HepG2 (cell line): ENCODE data around the gene SIRT1. TPM values are rescaled to one million over a fixed set of nuclear protein-coding genes. Genes with fewer than 3 reads are reported as not detected.
A peak's percentile ranks its signal among the peaks of the same experiment; 100 is the strongest.

Source experiments
- AHR ChIP-seq: IDR thresholded peaks from 2 replicates; pipeline ENCODE4 v1.6.1; 2018; ENCODE audit warnings: missing genetic modification reagents, missing compliant biosample characterization
- GATAD1 ChIP-seq: IDR thresholded peaks from 2 replicates; pipeline ENCODE4 v1.6.1; 2016; ENCODE audit warnings: missing genetic modification reagents, missing compliant biosample characterization
- GTF2F1 ChIP-seq: fragments of 150-350 bp; IDR thresholded peaks from 2 replicates; pipeline ENCODE4 v1.6.1; 2014; ENCODE audit warnings: low read length
- LCORL ChIP-seq, 2 experiments: fragments of 450-650 bp in 1 of 2; sonication (generic) in 1 of 2; formaldehyde crosslinking in 1 of 2; IDR thresholded peaks; 2 replicates each; pipeline versions ENCODE4 v1.5.0 to v1.6.1; 2017 to 2020; ENCODE audit warnings: antibody characterized with exemption in 1 of 2, missing genetic modification reagents in 1 of 2
- MAZ ChIP-seq, 2 experiments: sonication (generic) in 1 of 2; formaldehyde crosslinking in 1 of 2; IDR thresholded peaks; 2 replicates each; pipeline versions ENCODE4 v1.5.0 to v1.6.1; 2012 to 2020; ENCODE audit warnings: low read depth in 2 of 2, mild to moderate bottlenecking in 2 of 2, borderline replicate concordance in 1 of 2, improper control_type of control experiment in 1 of 2, low read length in 1 of 2, missing genetic modification reagents in 1 of 2, moderate library complexity in 1 of 2
- NCOA2 ChIP-seq: sonication (generic); formaldehyde crosslinking; IDR thresholded peaks from 2 replicates; pipeline ENCODE4 v1.8.0; 2022; ENCODE audit warnings: inconsistent platforms
- SCMH1 ChIP-seq: sonication (generic); formaldehyde crosslinking; IDR thresholded peaks from 2 replicates; pipeline ENCODE4 v1.9.0; 2021; ENCODE audit warnings: missing genetic modification reagents, mild to moderate bottlenecking, borderline replicate concordance
- ZMYM2 ChIP-seq: sonication (generic); formaldehyde crosslinking; IDR thresholded peaks from 2 replicates; pipeline ENCODE4 v1.8.0; 2022; ENCODE audit warnings: mild to moderate bottlenecking, missing genetic modification reagents
- ZNF337 ChIP-seq: sonication (generic); formaldehyde crosslinking; IDR thresholded peaks from 2 replicates; pipeline ENCODE4 v1.5.1; 2020; ENCODE audit warnings: missing genetic modification reagents, low read depth, mild to moderate bottlenecking, borderline replicate concordance
- ZNF768 ChIP-seq: sonication (generic); formaldehyde crosslinking; IDR thresholded peaks from 2 replicates; pipeline ENCODE4 v1.4.0; 2020; ENCODE audit warnings: missing genetic modification reagents
- polyA plus RNA-seq, 8 experiments: library from polyadenylated mRNA; depleted of rRNA in 3 of 8; stranded (reverse) in 7 of 8; unstranded in 1 of 8; fragments of >200 nt; fragmentation: Illumina TruSeq in 4 of 8; extraction: Trizol in 4 of 8; gene quantifications; 2 replicates each; pipeline versions ENCODE4 v1.2.1 to v1.2.3, GENCODE V29; 2011 to 2016; ENCODE audit warnings: low read depth in 4 of 8, missing spikeins in 1 of 8, mixed read lengths in 1 of 8; ENCODE audit not compliant: insufficient read depth in 1 of 8
- total RNA-seq, 5 experiments: library from RNA; depleted of rRNA; stranded (reverse); fragments of >200 nt; fragmentation: Illumina TruSeq; extraction: Trizol; gene quantifications; 2 replicates each; pipeline ENCODE4 v1.2.3, GENCODE V29; 2016; ENCODE audit warnings: low read depth in 1 of 5
- TF ChIP-seq, protein P1 (sequence below): sonication (generic); formaldehyde crosslinking; IDR thresholded peaks from 2 replicates; pipeline ENCODE4; 2020; ENCODE audit warnings: missing genetic modification reagents, mild to moderate bottlenecking, borderline replicate concordance
- TF ChIP-seq, protein P2 (sequence below): sonication (generic); formaldehyde crosslinking; IDR thresholded peaks from 2 replicates; pipeline ENCODE4 v1.4.0; 2020; ENCODE audit warnings: missing genetic modification reagents
- TF ChIP-seq, protein P3 (sequence below): fragments of 450-650 bp; IDR thresholded peaks from 2 replicates; pipeline ENCODE4 v1.6.1; 2016
- TF ChIP-seq, protein P4 (sequence below): sonication (generic); formaldehyde crosslinking; IDR thresholded peaks from 2 replicates; pipeline ENCODE4 v1.4.0; 2020; ENCODE audit warnings: missing genetic modification reagents; ENCODE audit errors: not compliant biosample characterization
- TF ChIP-seq, protein P5 (sequence below): sonication (generic); formaldehyde crosslinking; IDR thresholded peaks from 2 replicates; pipeline ENCODE4 v1.4.0; 2020; ENCODE audit warnings: missing genetic modification reagents, borderline replicate concordance

Gene SIRT1
- total and polyA plus RNA-seq, 2 of the 13 experiments (the other 11 are each of a cell fraction or from before 2014, with no cell fraction given): 9.4 to 10.2 TPM

DNA sequence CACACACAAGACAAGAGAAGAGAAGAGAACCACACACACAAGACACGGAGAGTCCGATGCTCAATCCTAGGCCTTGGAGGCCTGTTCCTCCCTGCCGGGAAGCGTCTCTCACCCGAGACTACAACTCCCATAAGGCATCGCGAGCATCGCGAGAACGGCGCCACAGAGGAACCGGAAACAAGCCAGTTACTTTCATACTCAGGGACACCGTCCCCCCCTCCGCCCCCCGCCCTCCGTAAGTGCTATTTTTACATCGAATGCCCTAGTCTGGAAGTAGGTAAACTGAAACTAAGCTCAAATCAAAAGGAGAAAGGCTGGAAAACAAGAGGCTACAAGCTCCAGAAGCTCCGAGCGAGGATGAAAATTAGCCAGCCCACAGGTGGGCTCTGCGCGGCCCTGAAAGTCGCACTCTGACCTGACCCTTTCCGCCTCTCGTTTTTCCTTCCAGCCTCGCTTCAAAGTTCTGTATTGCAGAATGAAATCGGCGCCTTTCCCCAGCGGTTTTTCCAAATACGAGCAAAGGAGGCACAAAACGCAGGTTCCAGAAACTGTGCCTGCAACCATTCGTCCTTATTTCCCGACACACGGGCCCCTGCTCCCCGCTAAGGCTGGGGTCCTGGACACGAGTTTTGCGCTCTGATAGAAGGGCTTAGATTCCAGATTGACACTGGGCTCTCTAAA, 35.0 kb upstream of the SIRT1 start (continued):
- TF ChIP-seq SCMH1 (CRISPR knock-in tag) (no peak), NCOA2 (CRISPR knock-in tag) (peak; percentile 38; the same call in 1 of the 2 replicates), AHR (no peak), LCORL (IDR thresholded peaks at IDR 0.05) (no peak), LCORL (CRISPR knock-in tag; IDR thresholded peaks at IDR 0.05) (no peak), GATAD1 (peak; percentile 89), ZNF337 (no peak; the same call in 1 of the 2 replicates), MAZ (IDR thresholded peaks at IDR 0.05; ENCODE audit: borderline replicate concordance, low read depth, low read length) (peak; percentile 58; the same call in 1 of the 2 replicates), MAZ (CRISPR knock-in tag; IDR thresholded peaks at IDR 0.05; ENCODE audit: low read depth) (peak; percentile 55; the same call in 1 of the 2 replicates), ZNF768 (CRISPR knock-in tag) (no peak), ZMYM2 (no peak), GTF2F1 (no peak)
- TF ChIP-seq, protein P1, sequence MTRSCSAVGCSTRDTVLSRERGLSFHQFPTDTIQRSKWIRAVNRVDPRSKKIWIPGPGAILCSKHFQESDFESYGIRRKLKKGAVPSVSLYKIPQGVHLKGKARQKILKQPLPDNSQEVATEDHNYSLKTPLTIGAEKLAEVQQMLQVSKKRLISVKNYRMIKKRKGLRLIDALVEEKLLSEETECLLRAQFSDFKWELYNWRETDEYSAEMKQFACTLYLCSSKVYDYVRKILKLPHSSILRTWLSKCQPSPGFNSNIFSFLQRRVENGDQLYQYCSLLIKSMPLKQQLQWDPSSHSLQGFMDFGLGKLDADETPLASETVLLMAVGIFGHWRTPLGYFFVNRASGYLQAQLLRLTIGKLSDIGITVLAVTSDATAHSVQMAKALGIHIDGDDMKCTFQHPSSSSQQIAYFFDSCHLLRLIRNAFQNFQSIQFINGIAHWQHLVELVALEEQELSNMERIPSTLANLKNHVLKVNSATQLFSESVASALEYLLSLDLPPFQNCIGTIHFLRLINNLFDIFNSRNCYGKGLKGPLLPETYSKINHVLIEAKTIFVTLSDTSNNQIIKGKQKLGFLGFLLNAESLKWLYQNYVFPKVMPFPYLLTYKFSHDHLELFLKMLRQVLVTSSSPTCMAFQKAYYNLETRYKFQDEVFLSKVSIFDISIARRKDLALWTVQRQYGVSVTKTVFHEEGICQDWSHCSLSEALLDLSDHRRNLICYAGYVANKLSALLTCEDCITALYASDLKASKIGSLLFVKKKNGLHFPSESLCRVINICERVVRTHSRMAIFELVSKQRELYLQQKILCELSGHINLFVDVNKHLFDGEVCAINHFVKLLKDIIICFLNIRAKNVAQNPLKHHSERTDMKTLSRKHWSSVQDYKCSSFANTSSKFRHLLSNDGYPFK (CRISPR knock-in tag): peak; percentile 18; the same call in 1 of the 2 replicates
- TF ChIP-seq, protein P2, sequence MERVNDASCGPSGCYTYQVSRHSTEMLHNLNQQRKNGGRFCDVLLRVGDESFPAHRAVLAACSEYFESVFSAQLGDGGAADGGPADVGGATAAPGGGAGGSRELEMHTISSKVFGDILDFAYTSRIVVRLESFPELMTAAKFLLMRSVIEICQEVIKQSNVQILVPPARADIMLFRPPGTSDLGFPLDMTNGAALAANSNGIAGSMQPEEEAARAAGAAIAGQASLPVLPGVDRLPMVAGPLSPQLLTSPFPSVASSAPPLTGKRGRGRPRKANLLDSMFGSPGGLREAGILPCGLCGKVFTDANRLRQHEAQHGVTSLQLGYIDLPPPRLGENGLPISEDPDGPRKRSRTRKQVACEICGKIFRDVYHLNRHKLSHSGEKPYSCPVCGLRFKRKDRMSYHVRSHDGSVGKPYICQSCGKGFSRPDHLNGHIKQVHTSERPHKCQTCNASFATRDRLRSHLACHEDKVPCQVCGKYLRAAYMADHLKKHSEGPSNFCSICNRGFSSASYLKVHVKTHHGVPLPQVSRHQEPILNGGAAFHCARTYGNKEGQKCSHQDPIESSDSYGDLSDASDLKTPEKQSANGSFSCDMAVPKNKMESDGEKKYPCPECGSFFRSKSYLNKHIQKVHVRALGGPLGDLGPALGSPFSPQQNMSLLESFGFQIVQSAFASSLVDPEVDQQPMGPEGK (CRISPR knock-in tag): peak; percentile 94
- TF ChIP-seq, protein P3, sequence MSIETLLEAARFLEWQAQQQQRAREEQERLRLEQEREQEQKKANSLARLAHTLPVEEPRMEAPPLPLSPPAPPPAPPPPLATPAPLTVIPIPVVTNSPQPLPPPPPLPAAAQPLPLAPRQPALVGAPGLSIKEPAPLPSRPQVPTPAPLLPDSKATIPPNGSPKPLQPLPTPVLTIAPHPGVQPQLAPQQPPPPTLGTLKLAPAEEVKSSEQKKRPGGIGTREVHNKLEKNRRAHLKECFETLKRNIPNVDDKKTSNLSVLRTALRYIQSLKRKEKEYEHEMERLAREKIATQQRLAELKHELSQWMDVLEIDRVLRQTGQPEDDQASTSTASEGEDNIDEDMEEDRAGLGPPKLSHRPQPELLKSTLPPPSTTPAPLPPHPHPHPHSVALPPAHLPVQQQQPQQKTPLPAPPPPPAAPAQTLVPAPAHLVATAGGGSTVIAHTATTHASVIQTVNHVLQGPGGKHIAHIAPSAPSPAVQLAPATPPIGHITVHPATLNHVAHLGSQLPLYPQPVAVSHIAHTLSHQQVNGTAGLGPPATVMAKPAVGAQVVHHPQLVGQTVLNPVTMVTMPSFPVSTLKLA: no peak
- TF ChIP-seq, protein P4, sequence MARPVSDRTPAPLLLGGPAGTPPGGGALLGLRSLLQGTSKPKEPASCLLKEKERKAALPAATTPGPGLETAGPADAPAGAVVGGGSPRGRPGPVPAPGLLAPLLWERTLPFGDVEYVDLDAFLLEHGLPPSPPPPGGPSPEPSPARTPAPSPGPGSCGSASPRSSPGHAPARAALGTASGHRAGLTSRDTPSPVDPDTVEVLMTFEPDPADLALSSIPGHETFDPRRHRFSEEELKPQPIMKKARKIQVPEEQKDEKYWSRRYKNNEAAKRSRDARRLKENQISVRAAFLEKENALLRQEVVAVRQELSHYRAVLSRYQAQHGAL: no peak
- TF ChIP-seq, protein P5, sequence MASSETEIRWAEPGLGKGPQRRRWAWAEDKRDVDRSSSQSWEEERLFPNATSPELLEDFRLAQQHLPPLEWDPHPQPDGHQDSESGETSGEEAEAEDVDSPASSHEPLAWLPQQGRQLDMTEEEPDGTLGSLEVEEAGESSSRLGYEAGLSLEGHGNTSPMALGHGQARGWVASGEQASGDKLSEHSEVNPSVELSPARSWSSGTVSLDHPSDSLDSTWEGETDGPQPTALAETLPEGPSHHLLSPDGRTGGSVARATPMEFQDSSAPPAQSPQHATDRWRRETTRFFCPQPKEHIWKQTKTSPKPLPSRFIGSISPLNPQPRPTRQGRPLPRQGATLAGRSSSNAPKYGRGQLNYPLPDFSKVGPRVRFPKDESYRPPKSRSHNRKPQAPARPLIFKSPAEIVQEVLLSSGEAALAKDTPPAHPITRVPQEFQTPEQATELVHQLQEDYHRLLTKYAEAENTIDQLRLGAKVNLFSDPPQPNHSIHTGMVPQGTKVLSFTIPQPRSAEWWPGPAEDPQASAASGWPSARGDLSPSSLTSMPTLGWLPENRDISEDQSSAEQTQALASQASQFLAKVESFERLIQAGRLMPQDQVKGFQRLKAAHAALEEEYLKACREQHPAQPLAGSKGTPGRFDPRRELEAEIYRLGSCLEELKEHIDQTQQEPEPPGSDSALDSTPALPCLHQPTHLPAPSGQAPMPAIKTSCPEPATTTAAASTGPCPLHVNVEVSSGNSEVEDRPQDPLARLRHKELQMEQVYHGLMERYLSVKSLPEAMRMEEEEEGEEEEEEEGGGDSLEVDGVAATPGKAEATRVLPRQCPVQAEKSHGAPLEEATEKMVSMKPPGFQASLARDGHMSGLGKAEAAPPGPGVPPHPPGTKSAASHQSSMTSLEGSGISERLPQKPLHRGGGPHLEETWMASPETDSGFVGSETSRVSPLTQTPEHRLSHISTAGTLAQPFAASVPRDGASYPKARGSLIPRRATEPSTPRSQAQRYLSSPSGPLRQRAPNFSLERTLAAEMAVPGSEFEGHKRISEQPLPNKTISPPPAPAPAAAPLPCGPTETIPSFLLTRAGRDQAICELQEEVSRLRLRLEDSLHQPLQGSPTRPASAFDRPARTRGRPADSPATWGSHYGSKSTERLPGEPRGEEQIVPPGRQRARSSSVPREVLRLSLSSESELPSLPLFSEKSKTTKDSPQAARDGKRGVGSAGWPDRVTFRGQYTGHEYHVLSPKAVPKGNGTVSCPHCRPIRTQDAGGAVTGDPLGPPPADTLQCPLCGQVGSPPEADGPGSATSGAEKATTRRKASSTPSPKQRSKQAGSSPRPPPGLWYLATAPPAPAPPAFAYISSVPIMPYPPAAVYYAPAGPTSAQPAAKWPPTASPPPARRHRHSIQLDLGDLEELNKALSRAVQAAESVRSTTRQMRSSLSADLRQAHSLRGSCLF (CRISPR knock-in tag): no peak
